SHP77 treated with DMSO at 0.1 percent for 48 hours (cell line): ENCODE results near the gene ST6GALNAC3.
"Not testable (repeated sequence)": the region's sequence is repeated elsewhere in the genome, so short reads cannot be mapped to it uniquely, and the experiment has no call there.

Source experiments
- DNase-seq: peaks from one replicate; lab custom pipeline; 2025; lab: John Stamatoyannopoulos, UW

ST6GALNAC3 gene

GRCh38 chr1:76640092-76640491 lies 565.5 kb downstream of the ST6GALNAC3 start:
- DNase-seq: no peak

DNA sequence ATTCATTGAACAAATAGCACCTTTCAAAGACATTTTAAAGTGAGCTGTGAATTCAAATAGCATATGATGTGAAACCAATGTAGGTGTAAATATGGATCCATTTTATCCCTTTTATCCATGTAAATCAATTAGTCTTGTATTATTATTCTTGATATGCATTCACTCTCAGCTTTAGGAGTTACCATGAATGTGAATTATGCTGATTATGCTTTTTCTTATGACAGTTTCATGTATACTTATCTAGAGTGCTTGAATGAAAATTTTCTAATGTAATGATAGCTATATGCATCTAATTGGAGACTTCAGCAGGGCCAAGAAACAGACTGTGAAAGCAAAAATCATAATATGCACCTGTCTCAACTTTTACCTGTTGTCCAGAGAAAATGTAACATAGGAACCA lies 566.2 kb downstream of the ST6GALNAC3 start:
- no peak for DNase-seq

GRCh38 chr1:76644139-76644538 lies 569.6 kb downstream of the ST6GALNAC3 start:
- no peak for DNase-seq

DNA sequence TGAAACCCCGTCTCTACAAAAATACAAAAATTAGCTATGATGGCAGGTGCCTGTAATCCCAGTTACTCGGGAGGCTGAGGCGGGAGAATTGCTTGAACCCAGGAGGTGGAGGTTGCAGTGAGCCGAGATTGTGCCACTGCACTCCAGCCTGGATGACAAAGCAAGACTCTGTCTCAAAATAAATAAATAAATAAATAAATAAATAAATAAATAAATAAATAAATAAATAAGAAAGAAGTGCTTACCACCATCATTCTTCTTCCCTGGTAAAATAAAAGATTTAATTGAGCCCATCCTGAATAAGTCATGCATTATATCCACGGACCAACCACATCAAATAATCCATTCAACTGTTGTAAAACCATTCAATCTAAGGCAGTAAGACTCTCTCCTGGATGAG lies 578.3 kb downstream of the ST6GALNAC3 start:
- not testable (repeated sequence) for DNase-seq

GRCh38 chr1:76657623-76658022 lies 583.1 kb downstream of the ST6GALNAC3 start:
- no peak for DNase-seq

DNA sequence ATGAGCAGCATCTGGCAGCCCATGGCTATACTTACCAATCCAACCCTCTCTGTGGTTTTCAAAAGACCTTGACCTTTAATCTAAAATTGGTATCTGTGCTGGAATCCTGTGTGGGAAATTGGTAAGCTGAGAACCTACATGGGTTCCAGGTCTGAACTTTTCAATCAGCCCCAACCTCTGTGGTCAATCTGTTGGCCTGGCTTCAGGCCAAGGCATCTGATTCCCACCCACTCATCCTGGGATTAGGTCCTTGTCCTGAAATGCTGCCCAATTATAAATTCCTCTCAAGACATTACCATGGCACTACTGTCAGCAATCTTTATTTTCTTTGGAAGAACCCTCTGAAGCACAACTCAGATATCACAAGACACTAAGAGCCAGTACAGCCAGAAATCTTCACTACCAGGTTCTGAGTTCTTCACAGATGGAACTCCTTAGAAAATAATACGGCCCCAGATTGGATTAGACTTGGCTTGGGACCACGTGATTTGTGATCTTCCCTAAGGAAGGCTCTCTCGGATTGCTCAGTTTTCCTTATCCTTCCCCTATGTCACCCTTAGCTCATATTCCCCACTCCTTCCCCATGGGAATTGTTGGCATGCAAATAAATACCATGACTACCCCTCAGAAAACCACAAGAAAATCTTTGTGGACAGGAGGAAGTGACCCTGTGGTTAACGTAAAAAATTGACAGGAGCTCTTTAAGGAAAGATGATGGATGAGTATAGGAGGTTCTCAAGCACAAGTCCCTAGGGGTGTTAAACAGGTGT lies 584.8 kb downstream of the ST6GALNAC3 start:
- DNase-seq: no peak

GRCh38 chr1:76661531-76661930 lies 587.0 kb downstream of the ST6GALNAC3 start:
- no peak for DNase-seq

DNA sequence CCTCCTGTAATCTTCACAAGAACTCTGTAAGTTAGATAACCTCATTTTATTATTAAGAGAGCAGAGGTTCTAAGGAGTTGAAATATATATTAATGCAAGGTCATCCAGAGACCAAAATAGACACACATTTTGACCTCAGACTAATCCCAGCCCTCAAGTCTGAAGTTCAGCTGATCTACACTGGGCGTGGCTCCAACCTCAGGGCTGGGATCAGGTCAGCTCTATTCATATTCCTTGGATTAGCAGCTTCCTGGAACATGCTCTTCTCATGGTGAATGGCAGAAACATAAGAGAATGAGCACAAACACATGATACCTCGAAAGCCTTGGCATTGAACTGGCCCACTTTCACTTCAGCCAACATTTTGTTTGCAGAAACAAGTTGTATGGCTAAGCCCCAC lies 592.0 kb downstream of the ST6GALNAC3 start:
- DNase-seq: no peak

DNA sequence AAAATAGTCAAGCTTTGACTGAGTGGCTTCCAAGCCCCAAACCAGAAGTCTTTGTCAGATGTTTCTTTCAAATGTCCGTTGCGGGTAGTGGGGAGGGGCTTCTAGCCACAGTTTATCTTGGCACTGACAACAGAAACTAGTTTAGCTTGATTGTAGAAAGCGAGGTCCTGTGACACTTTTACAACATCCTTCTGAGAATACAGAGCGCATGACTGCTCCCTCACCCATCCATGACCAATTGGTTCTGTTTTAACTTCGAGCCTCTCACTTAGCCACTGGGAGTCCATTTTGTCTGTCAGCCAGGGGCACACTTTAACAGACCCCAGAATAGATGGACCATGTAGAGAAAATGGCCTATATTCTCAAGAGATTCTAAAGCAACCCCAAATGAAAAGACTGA lies 593.5 kb downstream of the ST6GALNAC3 start:
- DNase-seq: no peak

DNA sequence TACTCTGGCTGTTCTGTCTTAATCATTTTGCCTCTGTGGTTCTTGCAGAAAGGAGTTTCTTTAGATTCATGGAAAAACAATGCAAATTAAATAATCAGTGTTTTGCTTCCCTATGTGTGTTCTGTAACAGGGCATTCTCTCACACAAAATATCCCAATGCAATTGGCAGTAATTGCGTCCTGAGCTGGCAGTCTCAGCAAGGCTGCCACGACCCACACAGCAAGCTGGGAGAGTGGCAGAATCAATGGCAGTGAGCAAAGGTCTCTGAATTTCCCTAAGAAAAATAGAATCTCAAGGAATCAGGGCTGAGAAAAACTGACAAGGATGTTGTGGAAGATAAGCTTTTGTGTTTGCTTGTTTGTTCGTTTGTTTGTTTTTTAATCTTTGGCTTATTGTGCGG lies 594.6 kb downstream of the ST6GALNAC3 start:
- no peak for DNase-seq

DNA sequence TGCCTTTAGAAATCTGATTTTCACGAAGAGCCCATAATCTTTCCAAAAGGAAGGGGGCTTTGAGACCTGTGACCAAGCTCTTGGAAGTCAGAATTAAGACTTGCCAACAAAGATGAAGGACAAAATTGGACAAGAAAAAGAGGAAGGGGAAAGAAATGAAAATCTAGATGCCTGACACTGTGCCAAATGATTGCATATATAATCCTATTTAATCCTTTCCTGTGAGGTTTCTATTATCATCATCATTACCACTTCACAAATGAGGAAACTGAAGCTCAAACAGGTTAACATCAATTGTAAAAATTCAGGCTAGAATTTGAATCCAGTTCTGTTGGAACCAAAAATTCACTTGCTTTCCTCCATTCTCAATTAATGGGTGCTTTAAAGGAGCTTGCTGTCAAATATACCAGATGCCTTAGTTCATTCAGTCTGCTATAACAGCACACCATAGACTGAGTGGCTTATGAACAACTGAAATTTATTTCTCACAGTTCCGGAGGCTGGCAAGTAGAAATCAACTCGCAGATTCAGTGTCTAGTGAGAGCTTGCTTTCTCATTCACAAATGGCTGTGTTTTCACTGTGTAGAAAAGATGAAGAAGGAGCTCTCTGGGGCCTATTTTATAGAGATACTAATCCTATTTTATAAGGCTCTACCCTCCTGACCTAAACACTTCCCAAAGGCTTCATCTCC lies 595.2 kb downstream of the ST6GALNAC3 start:
- DNase-seq: no peak

DNA sequence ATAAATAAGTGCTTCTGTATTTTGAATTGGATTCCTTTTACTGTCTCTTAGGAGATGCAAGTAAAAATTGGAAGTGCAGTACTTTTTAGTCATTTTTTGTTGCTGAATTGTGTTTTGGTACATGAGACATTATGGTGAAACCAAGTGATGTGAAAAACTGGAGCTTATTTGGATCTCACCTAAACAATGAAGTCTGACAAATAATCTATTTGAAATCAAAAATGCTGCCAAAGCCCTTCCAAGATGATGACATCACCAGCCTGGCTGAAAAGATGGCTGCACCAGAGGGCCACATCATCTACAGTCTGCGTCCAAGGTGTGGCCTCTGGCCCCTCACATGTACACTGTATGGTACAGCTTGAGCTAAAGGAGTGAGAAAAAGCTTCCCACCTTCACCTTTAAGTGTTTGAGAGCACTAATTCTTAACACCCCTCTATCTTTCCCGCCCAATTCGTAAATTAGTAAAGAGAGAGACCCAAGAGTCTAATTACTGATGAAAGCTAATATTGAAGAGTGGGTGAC lies 600.2 kb downstream of the ST6GALNAC3 start:
- no peak for DNase-seq

DNA sequence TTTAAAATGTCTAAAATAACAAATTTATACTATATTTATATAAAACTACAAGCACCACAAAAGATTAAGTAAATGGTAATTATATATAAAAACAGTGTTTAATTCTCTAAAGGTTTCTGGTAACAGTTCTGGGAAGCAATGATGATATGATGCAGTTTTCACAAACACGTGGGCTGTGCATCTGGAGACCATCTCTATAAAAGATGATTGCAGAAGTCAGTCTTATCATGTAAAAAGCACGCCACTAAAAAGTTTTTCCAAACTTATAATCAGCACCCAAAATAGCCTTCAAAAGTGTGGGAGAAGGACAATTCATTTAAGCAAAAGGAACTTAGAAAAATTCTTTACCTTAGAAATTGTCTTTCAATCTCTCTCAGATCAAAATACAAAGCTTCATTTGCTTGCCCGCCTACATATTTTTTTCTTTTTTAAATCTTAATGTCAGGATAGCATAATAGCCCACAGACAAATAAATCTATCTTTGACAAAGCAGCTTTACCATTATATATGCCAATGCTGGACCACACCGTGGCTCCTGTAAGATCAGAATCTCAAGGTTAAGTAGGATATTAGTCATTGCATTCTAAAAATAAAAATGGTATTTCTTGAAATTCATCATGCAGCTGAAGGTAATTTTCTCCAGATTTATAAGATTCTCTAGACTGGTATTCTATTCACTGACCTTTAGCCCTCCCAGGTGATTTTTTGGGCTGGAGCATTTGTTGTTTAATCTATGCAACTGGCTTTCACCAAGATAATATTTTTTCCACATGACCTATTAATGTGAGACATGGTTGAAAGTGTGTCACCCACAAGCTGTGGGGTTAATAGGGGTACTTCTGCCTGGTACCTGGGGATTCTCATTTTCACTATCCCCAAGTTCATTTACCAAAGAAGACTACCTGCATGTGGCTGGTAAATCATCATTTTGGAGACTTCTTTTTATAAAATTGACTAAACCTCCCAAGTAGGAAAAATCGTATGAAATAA lies 603.2 kb downstream of the ST6GALNAC3 start:
- DNase-seq: no peak

DNA sequence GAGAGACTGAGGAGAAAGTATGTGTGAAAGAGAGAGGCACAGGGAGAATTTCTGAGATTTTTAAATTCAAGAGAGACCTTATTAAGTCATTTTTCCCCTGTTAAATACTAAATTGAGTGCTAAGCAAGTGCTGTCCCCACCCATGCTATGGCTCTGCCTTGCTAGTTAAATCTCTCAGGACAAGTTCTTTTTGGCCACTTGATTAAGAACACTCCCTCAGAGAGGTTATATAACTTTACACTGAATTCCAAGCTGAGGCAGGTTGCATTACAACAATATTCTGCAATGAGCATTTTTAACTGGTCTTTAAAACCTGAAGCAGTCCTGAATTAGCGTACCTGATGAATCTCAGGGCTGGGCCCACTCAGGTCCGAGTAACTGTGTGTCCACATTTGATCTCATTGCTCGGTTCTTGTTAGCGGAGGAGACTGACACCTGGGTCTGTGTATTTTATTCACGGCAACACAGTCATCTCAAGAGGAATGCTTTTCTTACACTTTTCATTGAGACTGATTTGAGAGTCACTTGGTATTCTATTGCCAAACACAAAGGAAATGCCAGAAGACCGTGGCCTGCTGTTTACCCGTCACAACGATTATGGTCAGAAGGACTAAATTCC lies 605.1 kb downstream of the ST6GALNAC3 start:
- DNase-seq: no peak

GRCh38 chr1:76680651-76681050 lies 606.1 kb downstream of the ST6GALNAC3 start:
- DNase-seq: no peak

DNA sequence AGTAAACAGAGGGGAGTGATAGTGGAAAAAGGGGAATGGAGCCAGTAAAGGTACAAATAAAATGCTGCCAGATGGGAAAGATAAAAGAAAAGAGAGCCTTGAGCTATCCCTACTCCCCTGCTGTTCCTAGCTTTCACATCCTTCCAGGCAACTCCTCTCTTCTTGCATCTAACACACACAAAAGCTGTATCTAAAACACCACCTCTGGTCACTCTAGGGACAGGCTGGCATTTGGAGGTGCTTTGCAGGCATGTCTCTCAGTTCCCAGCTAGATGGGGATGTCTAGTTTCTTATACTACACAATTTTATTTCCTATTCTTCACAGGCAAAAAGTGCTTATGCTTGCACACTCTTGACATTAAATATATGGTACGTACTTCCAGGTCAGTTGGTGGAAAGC lies 607.6 kb downstream of the ST6GALNAC3 start:
- DNase-seq: no peak
